ENCODE results near the gene TOP3B. TPM values are rescaled to one million over a fixed set of nuclear protein-coding genes. Genes with fewer than 3 reads are reported as not detected.

The TOP3B gene
- polyA plus RNA-seq, 3 donors, result 9.0 to 31.9 (median 9.5) TPM

DNA sequence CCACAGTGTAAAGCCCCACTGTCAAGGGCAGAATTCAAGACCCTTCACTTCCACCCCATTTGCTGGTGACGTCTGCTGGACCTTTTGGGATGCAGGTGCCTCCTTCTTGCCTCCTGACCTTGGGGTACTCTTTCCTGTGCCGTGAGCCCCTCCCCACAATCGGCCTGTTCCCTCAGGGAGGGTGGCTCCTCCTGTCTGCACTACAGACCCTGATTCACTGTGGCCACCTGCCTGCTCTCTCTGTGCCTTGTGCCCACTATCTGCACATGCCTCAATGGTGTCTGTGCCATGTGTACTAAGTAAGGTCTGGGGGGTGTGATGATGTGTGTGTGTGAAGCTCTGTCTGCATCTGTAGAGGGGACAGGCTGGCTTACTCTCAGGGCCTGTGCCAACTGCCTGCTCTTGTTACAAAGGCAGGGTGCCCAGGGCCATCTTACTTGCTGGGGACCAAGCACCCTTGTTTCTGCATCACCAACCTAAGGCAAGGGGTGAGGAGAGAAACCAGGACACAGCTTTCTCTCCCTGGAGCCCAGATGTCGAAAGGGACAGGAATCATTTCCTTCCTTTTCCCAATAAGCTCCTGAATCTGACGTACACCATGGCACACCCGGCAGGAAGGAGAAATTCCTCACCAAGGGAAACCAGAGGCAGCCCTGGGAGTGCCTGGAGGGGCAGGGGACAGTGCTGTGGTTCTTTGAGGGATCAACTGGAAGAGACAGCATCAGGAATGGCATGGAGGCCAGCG, 33.6 kb downstream of the TOP3B start:
- Mint-ChIP-seq H3K27ac (peak overlapping the region; percentile 63 to 98 (median 84)), H3K9me3 (peaks cover 0 to 3% (median 0%) of the 10 kb centered on the region in 7 donors), H3K36me3 (peaks cover 48 to 62% of the 10 kb centered on the region in 2 donors), H3K4me3 (no peak overlapping the region), H3K4me1 (peaks cover 58% of the 10 kb centered on the region), H3K27me3 (ENCODE audit: low read depth in 3 of 3) (peaks cover 0 to 6% (median 3%) of the 10 kb centered on the region in 3 donors)
- H3K4me3 ChIP-seq (replicated peaks in 1 of 3; ENCODE audit: low read depth in 2 of 3, low read length in 3 of 3), result peak overlapping the region in 1 of 3 experiments; percentile 33
- H3K4me2 ChIP-seq (replicated peaks; ENCODE audit: extremely low read depth, low read length, poor library complexity, severe bottlenecking), result peak overlapping the region; percentile 51
- peak overlapping the region; percentile 23 to 93 for H3K27ac ChIP-seq (ENCODE audit: low read depth in 1 of 2, low read length in 2 of 2)
- peaks cover 78% of the 10 kb centered on the region for H3K79me2 ChIP-seq (ENCODE audit: insufficient read depth, low read length)
- no peaks in the 10 kb centered on the region for H3K27me3 ChIP-seq (ENCODE audit: control insufficient read depth in 2 of 2, insufficient read depth in 2 of 2, low read length in 2 of 2)
- H4K20me1 ChIP-seq (ENCODE audit: insufficient read depth, low read length), result peaks cover 8% of the 10 kb centered on the region
- no peak for DNase-seq
- H3K9me3 ChIP-seq (replicated peaks in 1 of 2; ENCODE audit: control insufficient read depth in 1 of 2, insufficient read depth in 1 of 2, low read length in 2 of 2), result no peaks in the 10 kb centered on the region
- H3K36me3 ChIP-seq (replicated peaks in 1 of 2; ENCODE audit: control insufficient read depth in 1 of 2, insufficient read depth in 2 of 2, low read length in 2 of 2), result peaks cover 24 to 34% of the 10 kb centered on the region in 2 donors
- H3K9ac ChIP-seq (ENCODE audit: insufficient read depth, low read length, poor library complexity, severe bottlenecking), result peak overlapping the region; percentile 36
- H2AFZ ChIP-seq (ENCODE audit: insufficient read depth, low read depth, low read length, poor library complexity, severe bottlenecking), result no peak overlapping the region
- H3K4me1 ChIP-seq (ENCODE audit: control insufficient read depth in 1 of 2, insufficient read depth in 2 of 2, low read length in 2 of 2), result peaks cover 57 to 72% of the 10 kb centered on the region in 2 donors
- intact Hi-C loops (cut with micrococcal nuclease), result no loop called here
- TF ChIP-seq, protein P1, sequence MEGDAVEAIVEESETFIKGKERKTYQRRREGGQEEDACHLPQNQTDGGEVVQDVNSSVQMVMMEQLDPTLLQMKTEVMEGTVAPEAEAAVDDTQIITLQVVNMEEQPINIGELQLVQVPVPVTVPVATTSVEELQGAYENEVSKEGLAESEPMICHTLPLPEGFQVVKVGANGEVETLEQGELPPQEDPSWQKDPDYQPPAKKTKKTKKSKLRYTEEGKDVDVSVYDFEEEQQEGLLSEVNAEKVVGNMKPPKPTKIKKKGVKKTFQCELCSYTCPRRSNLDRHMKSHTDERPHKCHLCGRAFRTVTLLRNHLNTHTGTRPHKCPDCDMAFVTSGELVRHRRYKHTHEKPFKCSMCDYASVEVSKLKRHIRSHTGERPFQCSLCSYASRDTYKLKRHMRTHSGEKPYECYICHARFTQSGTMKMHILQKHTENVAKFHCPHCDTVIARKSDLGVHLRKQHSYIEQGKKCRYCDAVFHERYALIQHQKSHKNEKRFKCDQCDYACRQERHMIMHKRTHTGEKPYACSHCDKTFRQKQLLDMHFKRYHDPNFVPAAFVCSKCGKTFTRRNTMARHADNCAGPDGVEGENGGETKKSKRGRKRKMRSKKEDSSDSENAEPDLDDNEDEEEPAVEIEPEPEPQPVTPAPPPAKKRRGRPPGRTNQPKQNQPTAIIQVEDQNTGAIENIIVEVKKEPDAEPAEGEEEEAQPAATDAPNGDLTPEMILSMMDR (IDR thresholded peaks at IDR 0.05), result no peak
- WGBS (ENCODE audit: insufficient coverage), result 49% methylated on average over 4 of the region's 7 CpGs

DNA sequence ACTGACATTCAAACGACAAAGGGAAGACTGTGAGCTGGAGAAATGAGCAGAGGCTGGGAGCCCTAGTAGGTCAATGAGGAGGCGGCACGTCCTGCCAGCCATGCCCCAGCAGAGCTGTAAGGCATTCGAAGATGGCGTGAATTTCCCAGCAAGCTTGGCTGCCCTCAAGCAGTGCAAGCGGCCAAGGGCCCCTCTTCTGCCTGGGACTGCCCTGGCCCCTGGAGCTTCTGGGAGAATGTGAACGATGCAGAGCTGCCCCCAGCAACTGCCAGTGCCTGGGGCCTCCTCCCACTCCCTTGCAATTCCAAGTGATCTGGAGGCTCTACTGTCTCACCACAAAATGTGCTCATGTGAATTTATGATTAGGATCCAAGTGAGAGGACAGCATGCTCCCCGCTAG, 34.2 kb downstream of the TOP3B start:
- DNase-seq, result no peak
- intact Hi-C loops (cut with micrococcal nuclease), result no loop called here
- peaks cover 52 to 68% of the 10 kb centered on the region in 2 donors for H3K36me3 Mint-ChIP-seq
- TF ChIP-seq, protein P1 (IDR thresholded peaks at IDR 0.05), result no peak
- Histone ChIP-seq H3K9ac (ENCODE audit: insufficient read depth, low read length, poor library complexity, severe bottlenecking) (no peak overlapping the region), H3K27ac (ENCODE audit: low read depth in 1 of 2, low read length in 2 of 2) (peak overlapping the region in 1 of 2 donors; percentile 93), H3K36me3 (replicated peaks in 1 of 2; ENCODE audit: control insufficient read depth in 1 of 2, insufficient read depth in 2 of 2, low read length in 2 of 2) (peaks cover 30 to 40% of the 10 kb centered on the region in 2 donors), H4K20me1 (ENCODE audit: insufficient read depth, low read length) (peaks cover 8% of the 10 kb centered on the region), H2AFZ (ENCODE audit: insufficient read depth, low read depth, low read length, poor library complexity, severe bottlenecking) (no peak overlapping the region), H3K79me2 (ENCODE audit: insufficient read depth, low read length) (peaks cover 84% of the 10 kb centered on the region), H3K4me3 (replicated peaks in 1 of 3; ENCODE audit: low read depth in 2 of 3, low read length in 3 of 3) (no peak overlapping the region), H3K9me3 (replicated peaks in 1 of 2; ENCODE audit: control insufficient read depth in 1 of 2, insufficient read depth in 1 of 2, low read length in 2 of 2) (no peaks in the 10 kb centered on the region), H3K4me1 (ENCODE audit: control insufficient read depth in 1 of 2, insufficient read depth in 2 of 2, low read length in 2 of 2) (peaks cover 63 to 78% of the 10 kb centered on the region in 2 donors), H3K27me3 (ENCODE audit: control insufficient read depth in 2 of 2, insufficient read depth in 2 of 2, low read length in 2 of 2) (no peaks in the 10 kb centered on the region), H3K4me2 (replicated peaks; ENCODE audit: extremely low read depth, low read length, poor library complexity, severe bottlenecking) (no peak overlapping the region)
- H3K9me3 Mint-ChIP-seq, result peaks cover 0 to 3% (median 0%) of the 10 kb centered on the region in 7 donors
- H3K27me3 Mint-ChIP-seq (ENCODE audit: low read depth in 3 of 3), result peaks cover 0 to 4% (median 3%) of the 10 kb centered on the region in 3 donors
- H3K27ac Mint-ChIP-seq, result peak overlapping the region in 4 of 7 donors; percentile 44 to 89 (median 72)
- WGBS (ENCODE audit: insufficient coverage), result 76% methylated on average over 8 of the region's 8 CpGs
- peaks cover 64% of the 10 kb centered on the region for H3K4me1 Mint-ChIP-seq
- no peak overlapping the region for H3K4me3 Mint-ChIP-seq
